GM10266 (cell line): ENCODE measurements around the gene KIF19.

ENCODE experiments used
- DNase-seq: peaks from one replicate; pipeline ENCODE4 v3.0.0; 2012; ENCODE audit errors: extremely low spot score
- TF ChIP-seq, protein P1 (sequence below): IDR thresholded peaks from 2 replicates; pipeline ENCODE4 v1.5.1; 2012; ENCODE audit warnings: mild to moderate bottlenecking, low read depth; ENCODE audit not compliant: control insufficient read depth, insufficient read depth; ENCODE audit errors: missing control alignments

KIF19 gene

DNA sequence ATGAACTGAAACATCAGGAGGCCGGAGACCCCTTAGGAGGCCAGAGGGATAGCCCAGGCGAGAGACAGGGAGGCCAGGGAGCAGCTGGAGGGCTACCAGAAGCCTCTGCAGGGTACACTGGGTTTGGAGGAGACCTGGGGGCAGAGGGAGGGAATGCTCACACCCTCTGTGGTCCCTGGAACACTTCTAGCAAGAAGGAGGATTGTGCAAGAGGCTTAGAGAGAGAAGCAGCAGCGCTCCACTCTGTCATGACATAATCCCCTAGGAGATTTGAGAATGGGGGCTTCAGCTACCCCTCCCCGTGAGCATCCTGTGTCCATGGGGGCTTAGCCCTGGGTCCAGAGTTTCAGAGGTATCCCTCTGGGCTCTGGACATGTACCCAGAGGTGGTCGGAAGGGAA is 57.1 kb downstream of the KIF19 start:
- TF ChIP-seq, protein P1, sequence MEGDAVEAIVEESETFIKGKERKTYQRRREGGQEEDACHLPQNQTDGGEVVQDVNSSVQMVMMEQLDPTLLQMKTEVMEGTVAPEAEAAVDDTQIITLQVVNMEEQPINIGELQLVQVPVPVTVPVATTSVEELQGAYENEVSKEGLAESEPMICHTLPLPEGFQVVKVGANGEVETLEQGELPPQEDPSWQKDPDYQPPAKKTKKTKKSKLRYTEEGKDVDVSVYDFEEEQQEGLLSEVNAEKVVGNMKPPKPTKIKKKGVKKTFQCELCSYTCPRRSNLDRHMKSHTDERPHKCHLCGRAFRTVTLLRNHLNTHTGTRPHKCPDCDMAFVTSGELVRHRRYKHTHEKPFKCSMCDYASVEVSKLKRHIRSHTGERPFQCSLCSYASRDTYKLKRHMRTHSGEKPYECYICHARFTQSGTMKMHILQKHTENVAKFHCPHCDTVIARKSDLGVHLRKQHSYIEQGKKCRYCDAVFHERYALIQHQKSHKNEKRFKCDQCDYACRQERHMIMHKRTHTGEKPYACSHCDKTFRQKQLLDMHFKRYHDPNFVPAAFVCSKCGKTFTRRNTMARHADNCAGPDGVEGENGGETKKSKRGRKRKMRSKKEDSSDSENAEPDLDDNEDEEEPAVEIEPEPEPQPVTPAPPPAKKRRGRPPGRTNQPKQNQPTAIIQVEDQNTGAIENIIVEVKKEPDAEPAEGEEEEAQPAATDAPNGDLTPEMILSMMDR = no peak
- DNase-seq = no peak

DNA sequence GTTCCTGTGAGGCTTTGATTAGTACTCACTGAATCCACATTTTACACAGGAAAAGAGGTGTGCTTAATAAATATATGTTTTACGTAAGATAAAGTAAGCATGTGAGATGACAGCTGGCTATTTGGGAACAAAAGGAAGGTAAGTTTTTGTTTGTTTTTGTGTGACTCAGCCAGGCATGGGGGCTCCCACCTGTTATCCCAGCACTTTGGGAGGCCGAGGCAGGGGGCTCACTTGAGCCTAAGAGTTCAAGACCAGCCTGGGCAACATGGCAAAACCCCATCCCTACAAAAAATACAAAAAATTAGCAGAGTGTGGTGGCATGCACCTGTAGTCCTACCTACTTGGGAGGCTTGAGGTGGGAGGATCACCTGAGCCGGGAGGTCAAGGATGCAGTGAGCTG is 59.2 kb downstream of the KIF19 start:
- no peak for DNase-seq
- TF ChIP-seq, protein P1 = no peak

DNA sequence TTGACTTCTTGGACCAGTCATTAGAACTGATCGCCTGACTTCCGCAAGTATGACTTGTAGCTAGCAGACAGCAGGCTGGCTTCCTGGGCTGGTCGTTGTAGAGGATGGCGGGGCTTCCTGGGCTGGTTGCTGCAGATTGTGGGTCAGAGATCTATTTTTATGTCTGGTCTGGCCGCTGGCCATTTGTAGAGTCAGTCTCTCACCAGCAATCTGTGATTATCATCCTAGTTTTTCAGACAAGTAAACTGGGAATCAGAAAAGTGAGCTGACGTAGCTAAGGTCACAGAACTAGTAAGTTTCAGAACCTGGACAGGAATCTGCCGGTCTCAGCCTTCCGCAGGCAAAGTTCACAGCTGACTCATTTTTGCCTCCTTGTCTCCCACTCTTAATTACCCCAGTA is 60.4 kb downstream of the KIF19 start:
- DNase-seq = no peak
- TF ChIP-seq, protein P1 = no peak

DNA sequence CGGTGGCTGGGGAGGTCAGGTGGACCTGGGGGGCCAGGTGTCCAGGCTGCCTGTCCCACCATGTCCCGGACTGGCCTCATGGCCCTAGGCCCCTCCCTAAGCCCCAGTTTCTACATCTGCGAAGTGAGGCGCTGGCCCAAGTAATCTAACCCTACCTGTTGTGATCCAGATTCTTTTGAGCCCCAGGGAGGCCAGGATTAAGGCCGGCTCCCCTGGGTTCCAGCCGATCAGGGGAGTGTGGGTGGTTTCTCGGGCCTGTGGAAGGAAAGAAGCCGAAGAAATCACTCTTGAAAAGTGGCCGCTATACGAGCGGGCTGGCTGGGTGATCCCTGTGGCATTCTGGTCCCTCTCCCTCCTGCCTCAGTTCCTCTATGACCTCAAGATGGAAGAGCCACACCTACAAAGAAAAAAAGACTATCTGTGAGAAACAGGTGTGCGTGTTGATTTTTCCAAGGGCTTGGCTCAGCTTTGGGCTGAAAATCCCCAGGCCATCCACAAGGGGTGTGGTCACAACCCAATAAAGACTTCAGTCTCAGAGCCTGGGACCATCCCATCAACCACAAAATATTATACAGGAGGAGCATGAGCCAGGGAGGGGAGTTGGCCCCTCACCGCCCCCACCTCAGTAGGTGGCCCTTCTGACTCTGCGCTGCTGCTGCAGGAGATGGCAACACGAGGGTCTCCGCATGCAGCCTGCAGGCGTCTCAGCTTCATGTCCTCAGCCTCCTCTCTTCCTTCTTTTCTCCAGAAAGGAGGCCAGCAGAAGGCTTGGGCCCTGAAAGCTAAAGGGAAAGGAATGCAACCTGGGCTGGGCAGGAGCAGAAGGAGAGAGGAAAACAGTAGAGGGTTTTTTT is 61.6 kb downstream of the KIF19 start:
- TF ChIP-seq, protein P1 = no peak
- no peak for DNase-seq

DNA sequence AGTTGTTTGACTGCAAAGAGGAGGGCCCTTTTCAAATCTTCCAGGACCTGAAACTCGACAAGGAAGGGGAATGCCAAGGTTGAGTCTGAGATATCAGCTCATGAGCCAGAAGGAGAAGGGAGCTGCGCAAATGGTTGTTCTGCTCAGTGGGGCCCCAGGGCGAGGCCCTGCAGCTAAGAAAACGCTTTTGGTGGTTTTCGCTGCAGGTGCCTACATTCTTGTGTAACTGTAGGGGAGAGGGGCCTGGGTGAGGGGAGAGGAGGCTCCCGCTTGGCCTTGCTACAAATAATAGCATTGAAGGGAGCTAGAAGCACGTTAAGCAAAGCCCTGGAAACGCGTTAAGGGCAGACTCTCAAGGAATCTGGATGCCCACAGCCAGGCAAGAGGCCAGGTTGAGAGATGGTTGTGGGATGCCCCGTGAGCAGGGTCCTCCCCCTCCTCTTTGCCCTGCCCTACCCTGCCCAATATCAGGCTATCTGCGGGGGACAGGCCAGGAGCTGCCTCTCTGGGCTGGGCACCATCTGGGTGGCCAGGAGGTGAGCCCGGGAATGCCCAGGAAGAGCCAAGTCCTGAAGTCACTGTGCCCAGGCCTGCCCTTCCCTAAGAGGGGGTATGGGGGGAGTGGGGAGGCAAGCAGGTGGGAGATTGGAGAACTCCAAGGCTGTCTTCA is 63.2 kb downstream of the KIF19 start:
- TF ChIP-seq, protein P1 = no peak
- no peak for DNase-seq

DNA sequence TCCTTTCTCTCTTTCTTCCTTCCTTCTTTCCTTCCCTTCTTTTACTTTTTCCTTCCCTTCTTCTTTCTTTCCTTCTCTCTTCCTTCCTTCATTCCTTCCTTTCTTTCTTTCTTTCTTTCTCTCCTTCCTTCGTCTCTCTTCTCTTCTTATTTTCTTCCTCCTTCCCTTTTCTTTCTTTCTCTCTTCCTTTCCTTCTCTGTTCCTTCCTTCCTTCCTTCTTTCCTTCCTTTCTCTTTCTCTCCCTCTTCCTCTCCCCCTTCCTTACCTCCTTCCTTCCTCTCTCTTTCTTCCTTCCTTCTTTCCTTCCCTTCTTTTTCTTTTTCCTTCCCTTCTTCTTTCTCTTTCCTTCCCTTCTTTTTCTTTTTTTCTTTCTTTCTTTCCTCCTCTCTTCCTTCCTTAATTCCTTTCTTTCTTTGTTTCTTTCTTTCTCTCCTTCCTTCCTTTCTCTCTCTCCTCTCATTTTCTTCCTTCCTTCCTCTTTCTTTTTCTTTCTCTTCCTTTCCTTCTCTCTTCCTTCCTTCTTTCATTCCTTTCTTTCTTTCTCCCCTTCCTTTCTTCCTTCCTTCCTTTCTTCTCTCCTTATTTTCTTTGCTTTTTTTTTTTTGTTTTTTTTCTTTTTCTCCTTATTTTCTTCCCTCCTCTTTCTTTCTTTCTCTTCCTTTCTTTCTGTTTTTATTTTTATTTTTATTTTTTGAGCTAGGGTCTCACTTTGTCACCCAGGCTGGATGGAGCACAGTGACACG is 64.1 kb downstream of the KIF19 start:
- DNase-seq = no peak
- TF ChIP-seq, protein P1 = no peak
